NCI-H2171 treated with DMSO at 0.1 percent for 48 hours (cell line): ENCODE results near the gene LRRC28.

Experiments used
- DNase-seq: peaks from one replicate; lab custom pipeline; 2025; lab: John Stamatoyannopoulos, UW

Gene LRRC28

GRCh38 chr15:99343208-99343607 is 91.9 kb downstream of the LRRC28 start:
- DNase-seq = no peak

- no peak for DNase-seq
Observed at GRCh38 chr15:99343881-99344551, 92.7 kb downstream of the LRRC28 start.

DNA sequence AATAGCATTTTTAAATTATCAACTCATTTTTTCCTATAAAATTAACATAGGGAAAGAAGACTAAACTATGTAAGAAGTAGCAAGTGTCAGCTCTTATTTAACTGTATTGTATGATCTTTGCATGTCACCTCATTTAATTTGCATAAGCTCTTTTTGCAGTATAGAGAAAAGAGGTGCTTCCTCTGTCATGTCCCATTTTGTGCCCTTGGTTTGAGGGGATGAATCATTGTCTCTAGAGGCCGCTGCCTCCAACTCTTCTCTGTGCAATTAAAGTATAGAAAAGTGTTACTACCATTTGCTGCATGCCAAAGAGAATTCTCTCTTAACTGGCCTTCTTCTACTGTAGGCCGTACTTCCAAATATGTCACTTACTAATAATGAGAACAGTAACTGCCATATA is 93.4 kb downstream of the LRRC28 start:
- no peak for DNase-seq

DNA sequence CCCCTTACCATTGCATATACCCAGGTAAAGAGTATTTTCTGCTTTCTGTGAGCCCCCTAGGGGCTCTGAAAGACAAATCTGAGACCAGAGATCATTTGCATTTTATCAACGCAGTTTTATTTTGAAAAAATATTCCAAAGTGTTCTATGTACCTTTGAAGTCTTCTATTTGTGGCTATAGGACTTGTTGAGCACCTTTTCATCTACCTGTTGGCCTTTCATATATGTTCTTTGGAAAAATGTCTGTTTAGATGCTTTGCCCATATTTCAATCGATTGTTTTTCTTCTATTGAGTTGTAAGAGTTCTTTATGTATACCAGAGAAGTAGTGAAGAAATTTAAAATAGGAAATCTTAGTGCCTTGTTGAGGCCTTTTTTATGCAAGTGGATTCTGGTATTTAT is 94.0 kb downstream of the LRRC28 start:
- no peak for DNase-seq

DNA sequence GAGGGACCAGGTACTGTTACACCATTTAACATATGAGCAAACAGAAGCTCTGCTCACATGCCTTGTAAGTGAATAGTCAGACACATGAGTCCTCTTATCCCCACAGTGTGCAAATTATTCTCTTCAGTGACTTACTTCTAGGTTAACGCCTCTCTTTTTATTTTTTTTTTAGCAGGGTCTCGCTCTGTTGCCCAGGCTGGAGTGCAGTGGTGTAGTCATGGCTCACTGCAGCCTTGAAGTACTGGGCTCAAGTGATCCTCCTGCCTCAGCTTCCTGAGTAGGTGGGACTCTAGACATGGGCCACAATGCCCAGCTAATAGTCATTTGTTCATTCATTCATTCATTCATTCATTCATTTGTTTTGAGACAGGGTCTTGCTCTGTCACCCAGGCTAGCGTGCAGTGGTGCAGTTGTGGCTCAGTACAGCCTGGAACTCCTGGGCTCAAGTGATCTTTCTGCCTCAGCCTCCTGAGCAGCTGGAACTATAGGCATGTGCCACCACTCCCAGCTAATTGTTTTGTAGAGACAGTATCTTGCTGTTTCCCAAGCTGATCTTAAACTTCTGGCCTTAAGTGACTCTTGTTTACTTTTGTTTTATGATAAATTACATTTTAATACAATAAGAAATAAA is 94.7 kb downstream of the LRRC28 start:
- no peak for DNase-seq

- no peak for DNase-seq
Observed at GRCh38 chr15:99347574-99347973, 96.3 kb downstream of the LRRC28 start.

GRCh38 chr15:99348412-99348811 is 97.1 kb downstream of the LRRC28 start:
- DNase-seq = no peak

DNA sequence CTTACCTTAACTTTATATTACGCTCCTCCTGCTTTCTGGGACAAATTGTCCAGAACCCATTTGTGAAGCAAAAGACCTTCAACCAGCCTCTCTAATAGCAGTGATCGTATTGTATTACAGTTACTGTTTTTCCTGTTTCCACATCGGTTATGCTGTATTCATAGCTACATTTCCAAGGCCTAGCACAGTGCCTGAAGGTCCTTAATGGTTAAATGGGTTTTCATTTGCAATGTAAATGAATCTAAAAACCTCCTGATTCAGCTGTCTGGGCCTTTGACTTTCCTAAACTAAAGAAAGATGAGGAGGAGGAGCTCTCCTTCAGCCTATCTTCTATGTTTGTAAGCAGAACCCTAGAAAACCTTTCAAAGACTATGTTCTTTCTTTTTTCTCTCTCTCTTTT is 99.1 kb downstream of the LRRC28 start:
- DNase-seq = no peak

DNA sequence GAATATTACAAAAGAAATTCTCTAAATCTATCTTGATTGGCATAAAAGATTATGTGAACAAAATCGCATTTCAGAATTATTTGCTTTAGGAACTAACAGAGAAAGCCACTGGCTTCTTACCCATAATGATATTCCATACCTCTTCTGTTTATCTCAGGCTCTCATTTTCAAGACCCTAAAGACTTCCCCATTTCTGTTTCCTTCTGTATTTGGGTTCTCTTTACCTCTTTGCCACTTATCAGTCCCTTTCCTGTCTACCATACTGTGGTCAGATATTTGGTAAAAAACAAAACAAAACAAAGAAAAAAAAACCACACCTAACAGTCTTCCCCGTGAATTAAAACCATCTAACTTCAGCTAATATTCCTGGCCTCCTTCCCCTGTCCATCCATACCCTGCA is 108.5 kb downstream of the LRRC28 start:
- DNase-seq = no peak

DNA sequence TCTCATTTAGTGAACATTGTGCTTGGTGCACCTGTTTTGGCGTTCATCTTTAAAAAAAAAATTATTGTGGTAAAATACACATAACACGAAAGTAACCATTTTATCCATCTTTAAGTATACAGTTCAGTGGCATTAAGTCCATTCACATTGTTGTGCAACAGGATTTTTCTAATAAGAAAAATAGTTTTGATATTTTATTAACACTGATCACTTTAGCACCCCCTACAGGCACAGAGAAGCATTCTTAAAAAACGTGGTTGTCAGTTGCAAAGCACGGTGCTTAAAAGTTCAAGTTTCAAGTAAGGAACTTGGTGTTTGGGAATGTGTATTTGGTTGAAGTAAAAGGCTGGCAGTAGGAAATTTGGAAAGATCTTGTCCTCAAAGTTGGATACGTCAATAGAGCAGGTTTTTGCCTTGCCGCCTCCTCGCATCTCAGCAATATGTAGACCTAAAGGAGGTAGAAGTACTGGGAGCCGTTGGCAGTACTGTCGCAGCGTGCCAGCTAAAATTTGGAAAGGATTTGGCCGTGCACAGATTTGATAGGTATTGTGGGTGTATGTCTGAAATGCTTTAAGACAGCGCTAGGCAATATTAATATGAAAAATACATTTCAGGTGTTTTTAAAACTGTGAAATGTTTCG is 110.4 kb downstream of the LRRC28 start:
- peak; percentile 4 for DNase-seq

DNA sequence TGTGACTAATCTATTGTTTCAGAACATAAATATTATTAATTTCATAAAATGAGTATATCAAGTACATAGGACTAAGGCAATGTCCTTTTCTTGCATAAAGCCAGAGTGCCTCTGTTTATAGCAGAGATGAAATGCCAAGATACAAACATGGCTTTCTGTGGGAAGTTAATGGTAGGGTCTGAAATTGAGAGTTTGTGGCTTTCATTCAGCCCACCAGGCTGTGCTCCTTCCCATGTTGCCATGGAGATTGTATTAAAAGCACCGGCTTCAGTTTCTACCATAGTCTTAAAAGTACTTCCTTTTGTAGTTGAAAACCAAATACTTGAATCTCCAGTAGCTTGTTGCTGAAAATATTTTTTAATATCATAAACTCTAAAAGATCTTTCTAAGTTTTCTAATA is 114.0 kb downstream of the LRRC28 start:
- no peak for DNase-seq

- DNase-seq = no peak
Observed at GRCh38 chr15:99366013-99366412, 114.7 kb downstream of the LRRC28 start.

DNA sequence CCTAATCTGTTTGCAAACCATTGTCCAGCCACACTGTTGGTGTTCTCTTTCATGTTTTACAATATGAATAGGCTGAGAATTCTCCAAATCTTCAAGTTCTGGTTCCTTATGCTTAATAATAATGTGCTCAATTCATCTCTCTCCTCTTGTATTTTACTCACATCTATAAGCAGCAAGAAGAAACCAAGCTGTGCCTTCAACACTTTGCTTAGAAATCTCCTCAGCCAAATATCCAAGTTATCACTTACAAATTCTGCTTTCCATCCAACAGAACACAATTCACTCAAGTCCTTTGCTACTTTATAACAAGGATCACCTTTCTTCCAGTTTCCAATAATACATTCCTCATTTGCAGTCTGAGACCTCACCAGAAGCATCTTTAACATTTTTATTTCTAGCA is 117.5 kb downstream of the LRRC28 start:
- no peak for DNase-seq

- DNase-seq = no peak
Observed at GRCh38 chr15:99369196-99369595, 117.9 kb downstream of the LRRC28 start.

DNA sequence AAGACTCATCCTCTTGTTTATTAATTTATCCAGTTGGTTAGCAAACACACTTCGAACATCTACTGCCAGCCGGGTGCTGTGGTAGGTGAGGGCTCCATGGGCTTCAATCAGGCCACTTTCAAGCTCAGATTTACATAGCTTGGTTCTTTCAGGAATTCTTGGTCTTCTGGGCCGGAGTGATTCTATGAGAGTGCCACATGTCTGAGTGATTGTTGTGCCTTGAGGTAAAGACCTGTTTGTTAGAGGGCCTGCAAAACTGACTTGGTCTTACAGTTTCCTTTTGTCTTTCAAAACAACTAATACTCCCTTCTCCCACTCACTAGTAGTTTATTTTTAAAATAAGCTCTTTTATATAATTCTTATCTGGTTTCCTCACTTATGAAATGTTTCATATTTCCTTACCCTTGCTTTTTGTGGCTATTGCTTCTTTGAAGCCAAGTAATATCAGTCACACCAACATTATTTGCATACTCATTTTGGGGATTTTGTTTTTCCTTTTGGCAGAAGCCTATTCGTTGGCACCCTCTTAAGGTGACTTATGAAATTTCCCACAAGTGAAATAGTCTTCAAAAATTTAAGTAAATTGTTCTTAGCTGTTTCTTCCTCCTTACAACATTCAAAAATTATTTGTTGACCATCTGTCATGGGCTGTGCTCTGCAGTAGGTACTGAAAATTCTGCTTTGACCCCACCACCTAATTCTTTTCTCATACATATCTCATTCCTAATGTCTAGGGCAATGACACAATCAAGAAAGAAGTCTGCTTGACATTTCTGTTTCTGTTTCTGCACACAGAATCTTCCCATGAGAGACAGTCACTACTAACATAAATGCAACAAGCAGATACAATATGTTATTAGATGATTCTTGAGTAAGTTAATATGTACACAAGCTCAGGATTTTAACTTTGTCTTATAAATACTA is 120.2 kb downstream of the LRRC28 start:
- no peak for DNase-seq

DNA sequence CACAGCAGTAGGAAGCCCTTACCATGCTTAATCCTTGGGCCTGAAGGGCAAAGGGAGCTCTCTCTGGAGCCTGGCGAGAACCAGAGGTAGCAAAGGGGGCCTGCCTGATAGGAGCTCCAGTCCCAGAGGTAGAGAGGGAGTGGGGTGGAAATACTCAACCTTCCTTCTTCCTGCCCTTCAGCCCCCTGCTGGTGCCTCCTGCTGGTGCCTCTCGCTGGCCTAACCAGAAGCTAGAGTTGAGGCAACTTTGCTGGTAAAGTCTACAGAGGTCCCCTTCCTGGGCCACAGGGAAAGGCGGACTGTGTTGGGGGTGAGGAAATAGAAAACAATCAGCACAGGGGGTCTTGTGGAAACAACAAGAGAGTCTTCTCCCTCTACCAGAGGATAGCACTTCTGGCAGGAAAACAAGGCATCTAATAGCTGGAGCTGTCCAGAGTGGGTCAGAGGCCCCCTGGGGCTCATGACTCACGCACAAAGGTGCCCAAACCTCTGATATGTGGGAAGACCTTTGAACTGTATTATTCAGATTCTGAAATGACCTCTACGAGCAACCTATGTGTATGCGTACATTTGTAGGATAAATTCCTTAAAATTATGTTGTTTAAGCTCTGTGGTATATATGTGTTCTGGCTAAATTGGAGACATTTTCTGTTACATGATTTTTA is 133.9 kb downstream of the LRRC28 start:
- no peak for DNase-seq

- no peak for DNase-seq
Observed at GRCh38 chr15:99385865-99386264, 134.6 kb downstream of the LRRC28 start.

GRCh38 chr15:99386391-99386790 is 135.1 kb downstream of the LRRC28 start:
- no peak for DNase-seq

- no peak for DNase-seq
Observed at GRCh38 chr15:99387421-99388168, 136.3 kb downstream of the LRRC28 start.

- DNase-seq = no peak
Observed at GRCh38 chr15:99390667-99391066, 139.4 kb downstream of the LRRC28 start.

DNA sequence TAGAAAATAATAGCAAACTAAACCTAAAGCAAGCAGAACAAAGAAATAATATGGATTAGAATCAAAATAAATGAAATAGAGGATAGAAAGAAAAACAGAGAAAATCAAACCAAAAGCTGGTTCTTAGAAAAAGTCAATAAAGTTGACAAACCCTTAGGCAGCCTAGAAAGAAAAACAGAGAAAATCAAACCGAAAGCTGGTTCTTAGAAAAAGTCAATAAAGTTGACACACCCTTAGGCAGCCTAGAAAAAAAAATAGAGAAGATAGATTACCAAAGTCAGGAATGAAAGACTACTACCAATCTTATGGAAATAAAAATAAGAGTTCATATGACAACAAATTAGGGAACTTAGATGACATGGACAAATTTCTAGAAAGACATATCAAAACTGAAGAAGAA is 142.4 kb downstream of the LRRC28 start:
- no peak for DNase-seq
